HG02981 (cell line): Measurements from ENCODE around the gene CSAD.
"Not testable (repeated sequence)": the region's sequence is repeated elsewhere in the genome, so short reads cannot be mapped to it uniquely, and the experiment has no call there.

Source experiments
- ATAC-seq: cut with Tn5 transposase; IDR thresholded peaks from one replicate; pipeline ENCODE4 v1.9.1; 2021; ENCODE audit warnings: mild to moderate bottlenecking, moderate library complexity; ENCODE audit not compliant: unreplicated experiment

CSAD gene

DNA sequence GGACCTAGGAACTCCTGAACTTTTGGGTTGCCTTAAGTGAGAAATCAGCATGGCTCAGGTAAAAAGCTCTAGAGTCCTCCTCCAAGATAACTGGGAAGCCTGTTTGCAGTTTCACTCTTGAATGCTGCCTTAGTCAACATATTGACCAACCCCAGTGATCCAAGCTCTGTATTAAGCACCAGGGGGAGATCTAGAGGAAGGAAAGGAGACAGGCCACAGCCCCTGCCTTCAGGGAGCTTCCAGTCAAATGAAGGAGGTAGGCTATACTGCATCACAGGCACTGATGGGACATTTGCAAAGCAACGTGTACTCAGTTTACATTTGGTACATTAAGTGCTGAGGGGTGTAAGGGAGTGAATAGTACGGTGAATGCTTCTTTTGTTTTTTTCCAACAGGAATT, 1.2 kb upstream of the CSAD start:
- ATAC-seq: no peak

- peak; percentile 35 for ATAC-seq
These were observed 363 bp upstream of the CSAD start for GRCh38 chr12:53180931-53181645.

DNA sequence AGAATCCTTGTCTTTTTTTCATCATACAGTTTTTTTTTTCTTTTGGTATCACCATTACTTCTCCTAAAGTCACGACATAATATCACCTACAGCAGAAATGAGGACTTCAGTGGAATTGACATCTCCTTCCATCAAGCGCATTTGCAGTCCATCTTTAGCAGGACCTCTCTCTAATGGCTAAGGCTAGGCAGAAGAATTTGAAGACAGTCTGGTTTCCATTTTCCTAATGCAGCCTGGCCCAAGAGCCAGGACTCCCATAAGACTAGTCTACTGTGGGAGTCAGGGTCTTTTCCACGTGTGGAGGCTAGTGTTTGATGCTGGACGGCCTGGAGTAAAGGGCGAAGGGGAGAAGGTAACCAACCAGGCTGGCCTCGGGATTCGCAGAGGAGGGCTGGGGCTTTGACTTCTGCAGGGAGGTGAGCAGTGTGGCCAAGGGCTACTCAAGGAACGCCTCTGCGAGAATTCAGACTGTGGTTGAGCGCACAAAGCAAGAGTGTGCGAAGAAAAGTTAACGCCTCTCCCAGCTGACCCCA, 972 bp downstream of the CSAD start:
- ATAC-seq: peak; percentile 3

- ATAC-seq: not testable (repeated sequence)
These were observed 1.9 kb downstream of the CSAD start for GRCh38 chr12:53178803-53179202.

DNA sequence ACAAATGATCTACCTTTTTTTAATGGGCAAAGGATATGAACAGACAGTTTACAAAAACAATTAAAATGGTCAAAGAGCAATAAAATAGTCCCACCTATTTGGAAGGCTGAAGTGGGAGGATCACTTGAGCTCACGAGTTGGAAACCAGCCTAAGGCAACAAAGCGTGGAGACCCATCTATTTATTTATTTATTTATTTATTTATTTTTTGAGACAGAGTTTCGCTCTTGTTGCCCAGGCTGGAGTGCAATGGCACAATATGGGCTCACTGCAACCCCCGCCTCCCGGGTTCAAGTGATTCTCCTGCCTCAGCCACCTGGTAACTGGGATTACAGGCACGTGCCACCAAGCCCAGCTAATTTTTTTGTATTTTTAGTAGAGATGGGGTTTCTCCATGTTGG, 3.3 kb downstream of the CSAD start:
- ATAC-seq: not testable (repeated sequence)

GRCh38 chr12:53176750-53177149, 4.0 kb downstream of the CSAD start:
- ATAC-seq: no peak

GRCh38 chr12:53174881-53175491, 5.7 kb downstream of the CSAD start:
- ATAC-seq: no peak

DNA sequence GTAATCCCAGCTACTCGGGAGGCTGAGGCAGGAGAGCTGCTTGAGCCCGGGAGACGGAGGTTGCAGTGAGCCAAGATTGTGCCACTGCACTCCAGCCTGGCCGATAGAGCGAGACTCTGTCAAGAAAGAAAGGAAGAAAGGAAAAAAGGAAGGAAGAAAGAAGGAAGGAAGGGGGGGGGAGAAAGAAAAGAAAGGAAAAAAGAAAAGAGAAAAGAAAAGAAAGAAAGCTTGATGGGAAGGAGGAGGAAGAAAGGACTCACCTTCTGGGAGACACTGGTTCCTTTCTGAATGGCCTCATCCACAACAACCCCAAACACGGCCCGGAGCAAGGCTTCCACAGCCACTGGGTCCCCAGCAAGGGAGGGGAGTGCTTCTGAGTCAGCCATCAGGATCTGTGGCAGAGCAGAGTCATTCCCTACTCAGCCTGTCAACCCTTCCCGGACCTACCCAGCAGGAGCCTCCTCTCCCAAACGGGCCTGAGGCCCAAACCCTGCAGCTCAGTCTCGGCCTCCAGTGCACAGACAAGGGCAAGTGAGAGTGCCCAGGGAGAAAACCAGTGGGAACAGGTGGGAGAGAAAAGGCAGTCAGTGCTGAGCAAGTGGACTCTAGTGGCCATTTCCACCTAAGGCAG, 7.5 kb downstream of the CSAD start:
- no peak for ATAC-seq

DNA sequence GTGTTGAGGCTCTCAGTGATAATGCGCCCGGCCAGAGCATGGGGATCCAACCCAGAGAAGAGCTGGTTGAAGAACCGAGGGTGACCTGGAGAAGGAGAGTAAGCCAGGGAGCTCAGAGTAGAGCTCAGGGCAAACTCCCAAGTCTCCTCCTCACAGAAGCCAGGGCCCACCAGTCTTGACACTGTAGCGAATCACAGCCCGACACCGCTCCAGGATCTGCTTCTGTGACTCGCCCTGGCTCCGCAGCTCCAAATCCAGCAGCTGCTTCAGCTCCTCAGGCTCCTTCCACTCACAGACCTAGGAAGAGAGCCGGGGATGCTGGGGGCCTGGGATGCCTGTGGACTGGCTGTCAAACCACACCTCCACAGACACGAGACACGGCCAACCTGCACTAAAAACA, 8.4 kb downstream of the CSAD start:
- no peak for ATAC-seq

GRCh38 chr12:53171725-53172329, 8.9 kb downstream of the CSAD start:
- ATAC-seq: no peak

DNA sequence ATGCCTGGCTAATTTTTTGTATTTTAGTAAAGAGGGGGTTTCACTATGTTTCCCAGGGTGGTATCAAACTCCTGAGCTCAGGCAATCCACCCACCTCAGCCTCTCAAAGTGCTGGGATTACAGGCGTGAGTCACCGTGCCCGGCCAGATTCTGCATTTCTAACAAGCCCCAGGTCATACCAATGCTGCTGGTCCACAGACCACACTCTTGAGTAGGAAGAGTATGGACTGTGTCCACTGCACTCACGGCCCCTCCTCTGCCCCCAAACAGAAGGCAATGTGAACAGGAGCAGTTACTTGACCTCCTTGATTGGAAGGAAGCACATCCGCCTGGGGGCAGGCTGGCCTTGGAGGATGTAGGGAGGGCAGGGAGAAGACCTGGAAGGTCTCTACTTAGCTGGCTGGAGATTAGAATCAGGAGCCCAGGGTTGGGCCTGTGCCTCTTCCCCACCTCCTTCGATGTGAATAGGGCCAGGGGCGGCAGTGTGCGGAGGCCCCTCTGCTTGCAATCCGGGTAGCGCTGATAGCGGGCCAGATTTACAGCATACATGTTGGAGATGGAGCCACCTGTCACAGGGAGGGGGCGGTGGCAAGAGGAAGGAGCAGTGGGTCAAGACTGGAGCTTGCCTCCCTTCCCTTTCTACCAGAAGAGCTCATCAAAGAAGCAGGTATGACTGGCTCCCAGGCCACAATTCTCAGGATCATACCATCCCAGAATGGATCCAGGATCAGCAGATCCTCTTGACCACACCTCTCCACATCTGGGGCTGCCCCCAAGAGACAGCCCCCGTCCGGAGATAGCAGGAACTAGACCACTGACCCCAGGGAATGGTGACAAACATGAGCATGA, 9.6 kb downstream of the CSAD start:
- ATAC-seq: no peak

DNA sequence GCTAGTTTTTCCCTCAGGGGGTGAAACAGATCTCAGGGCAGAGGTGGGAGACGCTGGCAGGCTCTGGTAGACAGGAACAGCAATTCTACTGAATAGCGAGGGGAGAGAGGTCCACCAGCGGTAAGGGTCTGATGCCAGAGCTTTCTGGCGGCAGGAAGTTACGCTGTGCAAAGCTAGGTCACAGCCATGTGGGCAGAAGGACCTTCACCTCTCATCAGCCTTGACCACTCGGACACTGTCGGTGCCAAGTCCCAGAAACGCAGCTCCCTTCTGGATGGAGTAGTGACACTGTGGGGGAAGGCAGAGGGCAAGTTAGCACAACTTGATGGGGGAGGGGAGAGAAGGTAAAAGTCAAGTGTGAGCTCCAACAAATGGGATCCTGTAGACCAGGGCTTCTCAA, 10.5 kb downstream of the CSAD start:
- ATAC-seq: no peak

DNA sequence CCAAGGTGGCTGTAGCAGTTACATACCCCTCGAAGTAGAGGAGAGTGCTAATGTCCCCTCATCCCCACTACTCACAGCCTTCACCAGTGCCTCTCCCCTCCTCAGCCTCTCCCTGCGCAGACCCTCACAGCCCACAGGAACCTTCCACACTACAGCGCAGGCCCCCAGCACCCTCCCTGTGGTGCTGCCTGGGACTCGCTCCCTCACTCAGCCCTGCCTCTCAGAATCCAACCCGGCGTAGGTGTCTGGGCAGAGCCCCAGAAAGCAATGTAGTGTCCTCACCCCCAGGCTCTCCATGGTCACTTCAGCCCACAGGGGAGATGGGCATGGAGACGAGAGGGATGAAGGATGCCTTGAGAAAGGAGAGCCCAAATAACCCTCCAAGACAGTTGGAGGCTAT, 11.1 kb downstream of the CSAD start:
- ATAC-seq: no peak

DNA sequence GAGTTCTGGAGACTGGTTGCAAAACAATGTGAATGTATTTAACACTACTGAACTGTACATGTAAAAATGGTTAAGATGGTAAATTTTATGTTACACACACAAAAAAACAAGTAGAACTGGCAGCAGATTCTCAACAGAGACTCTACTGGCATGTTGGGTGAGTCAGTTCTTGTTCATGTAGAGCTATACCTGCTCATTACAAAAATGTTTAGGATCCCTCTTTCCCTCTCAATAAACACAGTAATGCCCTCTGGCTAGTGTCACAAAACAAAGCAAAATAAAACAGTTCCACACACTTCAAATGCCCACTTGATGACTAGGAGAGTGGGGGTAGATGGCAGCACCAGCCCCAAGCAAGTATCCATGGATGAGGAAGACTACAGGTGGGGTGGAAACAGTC, 13.9 kb downstream of the CSAD start:
- ATAC-seq: no peak

GRCh38 chr12:53163008-53163407, 17.7 kb downstream of the CSAD start:
- not testable (repeated sequence) for ATAC-seq

- ATAC-seq: no peak
These were observed 19.4 kb downstream of the CSAD start for GRCh38 chr12:53161119-53161911.

DNA sequence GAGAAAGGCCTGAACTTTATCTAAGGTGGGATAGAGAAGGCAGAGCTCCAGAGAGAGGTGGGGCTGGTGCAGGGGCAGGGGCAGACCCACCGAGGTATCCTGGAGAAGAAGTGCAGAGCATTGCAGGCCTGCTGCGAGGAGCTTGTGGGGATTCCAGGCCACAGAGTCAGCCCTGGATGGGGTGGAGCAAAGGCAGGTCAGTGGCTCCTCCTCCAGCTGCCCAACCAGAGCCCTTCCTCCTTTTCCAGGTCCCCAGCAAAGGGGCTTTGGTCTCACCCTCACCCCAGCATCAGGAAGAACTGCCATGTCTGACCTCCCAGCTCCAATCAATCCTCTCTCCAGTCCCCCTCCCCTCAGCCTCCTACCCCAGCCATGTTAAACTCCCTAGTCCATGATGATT, 20.1 kb downstream of the CSAD start:
- no peak for ATAC-seq

DNA sequence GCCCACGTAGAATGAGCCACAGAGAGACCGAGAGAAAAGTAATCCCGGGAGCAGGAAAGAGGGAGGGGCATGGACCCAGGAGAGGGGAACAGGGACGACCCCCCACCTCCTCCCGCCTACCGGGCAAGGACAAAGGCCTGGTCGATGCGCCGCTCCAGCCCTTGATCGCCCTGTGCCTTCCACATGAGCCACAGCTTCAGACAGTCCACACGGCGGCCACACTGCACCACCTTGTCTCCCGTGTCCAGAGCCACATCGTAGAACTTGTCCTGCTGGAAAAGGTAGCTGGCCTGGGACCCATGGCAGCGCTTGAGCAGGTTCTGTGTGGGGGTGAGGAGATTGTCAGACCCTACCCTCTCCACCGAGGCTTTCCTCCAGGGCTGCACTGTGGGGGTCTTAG, 20.7 kb downstream of the CSAD start:
- no peak for ATAC-seq

GRCh38 chr12:53159195-53159839, 21.4 kb downstream of the CSAD start:
- peak; percentile 63 for ATAC-seq
